SU-DHL-6 (cell line): ENCODE data around the gene MRPL55.

Source experiments
- H2AFZ ChIP-seq: fragments of 200-600 bp; sonication (generic); 2 replicates; pipeline ENCODE4 v1.6.1; 2014; ENCODE audit warnings: low read depth, mild to moderate bottlenecking, moderate library complexity, mixed read lengths, antibody characterized with exemption, low read length; ENCODE audit not compliant: severe bottlenecking
- H3F3A ChIP-seq: fragments of 200-600 bp; shearing (Covaris generic); 2 replicates; pipeline ENCODE4 v1.6.0; 2016; ENCODE audit warnings: antibody characterized with exemption, mild to moderate bottlenecking; ENCODE audit not compliant: insufficient read depth
- H3K27ac ChIP-seq: fragments of 200-600 bp; sonication (generic); 2 replicates; pipeline ENCODE4 v1.5.1; 2016; ENCODE audit warnings: low read depth, mild to moderate bottlenecking, low read length, moderate library complexity, mixed read lengths
- H3K27me3 ChIP-seq: fragments of 200-600 bp; sonication (generic), shearing (Covaris generic); 2 replicates; pipeline ENCODE4 v1.6.0; 2014; ENCODE audit warnings: mild to moderate bottlenecking, low read length
- H3K36me3 ChIP-seq: fragments of 200-600 bp; sonication (generic); 2 replicates; pipeline ENCODE4 v1.6.1; 2014; ENCODE audit warnings: mild to moderate bottlenecking, low read length, mixed read lengths
- H3K4me2 ChIP-seq: fragments of 300-600, 200-600 bp; shearing (Covaris generic), sonication (generic); 2 replicates; pipeline ENCODE4 v1.6.0; 2014; ENCODE audit warnings: low read length, low read depth, mild to moderate bottlenecking; ENCODE audit not compliant: poor library complexity, severe bottlenecking
- H3K4me3 ChIP-seq: fragments of 200-600 bp; sonication (generic); 2 replicates; pipeline ENCODE4 v1.5.1; 2014; ENCODE audit warnings: antibody characterized with exemption, low read length, mild to moderate bottlenecking, mixed read lengths; ENCODE audit not compliant: insufficient read depth, poor library complexity, severe bottlenecking
- H3K79me2 ChIP-seq: fragments of 200-600 bp; sonication (generic); 2 replicates; pipeline ENCODE4 v1.6.1; 2014; ENCODE audit warnings: mild to moderate bottlenecking, low read length, moderate library complexity; ENCODE audit not compliant: insufficient read depth
- H3K9ac ChIP-seq: fragments of 200-600 bp; sonication (generic); 2 replicates; pipeline ENCODE4 v1.7.0; 2014; ENCODE audit warnings: mild to moderate bottlenecking, low read length
- H3K9me2 ChIP-seq: fragments of 200-600 bp; sonication (generic); replicated peaks from 2 replicates; pipeline ENCODE4 v1.6.1; 2014; ENCODE audit warnings: low read length; ENCODE audit not compliant: insufficient read depth
- H3K9me3 ChIP-seq: fragments of 200-600 bp; sonication (generic); 2 replicates; pipeline ENCODE4 v1.6.1; 2014; ENCODE audit warnings: low read length, mixed read lengths; ENCODE audit not compliant: insufficient read depth
- H4K20me1 ChIP-seq: fragments of 200-600 bp; sonication (generic); 2 replicates; pipeline ENCODE4 v1.6.1; 2014; ENCODE audit warnings: low read depth, mild to moderate bottlenecking, antibody characterized with exemption, low read length, moderate library complexity, mixed read lengths
- EZH2phosphoT487 ChIP-seq: fragments of 200-600 bp; sonication (generic), shearing (Covaris generic); conservative IDR thresholded peaks from 2 replicates; pipeline ENCODE4 v1.6.1; 2018; ENCODE audit warnings: mild to moderate bottlenecking, antibody characterized with exemption, low read length, moderate library complexity, mixed read lengths
- TF ChIP-seq, protein P1 (sequence below): fragments of 200-600 bp; sonication (generic); IDR thresholded peaks from one replicate; pipeline ENCODE4 v1.5.1; 2017; ENCODE audit warnings: antibody characterized with exemption, mild to moderate bottlenecking, low read length, moderate library complexity; ENCODE audit not compliant: insufficient read depth, poor library complexity, severe bottlenecking

Gene MRPL55

DNA sequence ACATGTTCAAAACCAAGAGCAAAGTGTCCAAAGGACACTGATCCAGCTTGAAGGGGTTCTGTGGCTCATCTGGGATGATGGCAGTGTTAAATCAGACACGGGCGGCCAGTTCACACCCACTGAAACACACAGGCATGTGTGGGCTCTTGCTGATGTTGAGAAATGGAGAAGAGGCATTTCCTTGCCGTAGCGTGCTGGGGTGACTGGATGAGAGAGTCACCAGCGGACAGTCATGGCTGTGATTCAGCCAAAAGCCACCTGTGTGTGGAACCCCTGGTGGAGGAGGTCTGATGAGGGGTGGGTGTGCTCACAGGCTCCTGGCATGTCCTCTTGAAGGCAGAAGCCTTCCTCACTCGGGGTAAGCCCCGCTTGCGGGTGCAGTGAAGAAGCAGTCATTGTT lies 13.2 kb downstream of the MRPL55 start:
- Histone ChIP-seq H3K9me3 (peaks cover 20% of the 10 kb centered on the region; the same call in 1 of the 2 replicates), H3K36me3 (peaks cover 34% of the 10 kb centered on the region), H3K9ac (no peak overlapping the region), H3K27ac (no peak overlapping the region), H3K4me2 (no peak overlapping the region), H2AFZ (no peak overlapping the region), H4K20me1 (peaks cover 21% of the 10 kb centered on the region), H3K9me2 (no peaks in the 10 kb centered on the region), H3K4me3 (no peak overlapping the region), H3K79me2 (peaks cover 66% of the 10 kb centered on the region), H3K27me3 (no peaks in the 10 kb centered on the region), H3F3A (peaks cover 9% of the 10 kb centered on the region; the same call in 1 of the 2 replicates)
- TF ChIP-seq EZH2phosphoT487 = no peak
- TF ChIP-seq, protein P1, sequence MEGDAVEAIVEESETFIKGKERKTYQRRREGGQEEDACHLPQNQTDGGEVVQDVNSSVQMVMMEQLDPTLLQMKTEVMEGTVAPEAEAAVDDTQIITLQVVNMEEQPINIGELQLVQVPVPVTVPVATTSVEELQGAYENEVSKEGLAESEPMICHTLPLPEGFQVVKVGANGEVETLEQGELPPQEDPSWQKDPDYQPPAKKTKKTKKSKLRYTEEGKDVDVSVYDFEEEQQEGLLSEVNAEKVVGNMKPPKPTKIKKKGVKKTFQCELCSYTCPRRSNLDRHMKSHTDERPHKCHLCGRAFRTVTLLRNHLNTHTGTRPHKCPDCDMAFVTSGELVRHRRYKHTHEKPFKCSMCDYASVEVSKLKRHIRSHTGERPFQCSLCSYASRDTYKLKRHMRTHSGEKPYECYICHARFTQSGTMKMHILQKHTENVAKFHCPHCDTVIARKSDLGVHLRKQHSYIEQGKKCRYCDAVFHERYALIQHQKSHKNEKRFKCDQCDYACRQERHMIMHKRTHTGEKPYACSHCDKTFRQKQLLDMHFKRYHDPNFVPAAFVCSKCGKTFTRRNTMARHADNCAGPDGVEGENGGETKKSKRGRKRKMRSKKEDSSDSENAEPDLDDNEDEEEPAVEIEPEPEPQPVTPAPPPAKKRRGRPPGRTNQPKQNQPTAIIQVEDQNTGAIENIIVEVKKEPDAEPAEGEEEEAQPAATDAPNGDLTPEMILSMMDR = no peak

DNA sequence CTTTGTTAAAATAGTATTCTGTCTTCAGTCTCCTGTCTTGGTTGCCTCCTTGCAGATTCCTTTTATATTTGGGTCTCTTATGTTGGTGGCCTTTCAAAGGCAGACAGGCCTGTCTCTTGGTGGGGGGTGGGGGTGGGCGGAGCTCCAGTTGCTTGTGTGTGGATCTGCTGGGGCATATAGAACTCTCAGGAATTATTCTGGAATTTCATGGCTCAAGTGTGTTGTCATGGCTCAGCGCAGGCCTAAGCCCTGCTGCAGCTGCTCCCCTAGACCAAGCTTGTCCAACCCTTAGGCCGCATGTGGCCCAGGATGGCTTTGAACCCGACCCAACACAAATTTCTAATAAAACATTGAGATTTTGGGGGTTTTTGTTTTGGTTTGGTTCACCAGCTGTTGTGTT lies 13.9 kb downstream of the MRPL55 start:
- Histone ChIP-seq H3F3A (peaks cover 5% of the 10 kb centered on the region; the same call in 1 of the 2 replicates), H3K9me3 (peaks cover 20% of the 10 kb centered on the region; the same call in 1 of the 2 replicates), H3K27me3 (no peaks in the 10 kb centered on the region), H3K4me2 (no peak overlapping the region), H3K27ac (no peak overlapping the region), H2AFZ (no peak overlapping the region), H3K9ac (no peak overlapping the region), H3K9me2 (no peaks in the 10 kb centered on the region), H3K4me3 (no peak overlapping the region), H3K79me2 (peaks cover 74% of the 10 kb centered on the region), H3K36me3 (peaks cover 37% of the 10 kb centered on the region), H4K20me1 (peaks cover 29% of the 10 kb centered on the region)
- TF ChIP-seq EZH2phosphoT487 = no peak
- TF ChIP-seq, protein P1 = no peak

DNA sequence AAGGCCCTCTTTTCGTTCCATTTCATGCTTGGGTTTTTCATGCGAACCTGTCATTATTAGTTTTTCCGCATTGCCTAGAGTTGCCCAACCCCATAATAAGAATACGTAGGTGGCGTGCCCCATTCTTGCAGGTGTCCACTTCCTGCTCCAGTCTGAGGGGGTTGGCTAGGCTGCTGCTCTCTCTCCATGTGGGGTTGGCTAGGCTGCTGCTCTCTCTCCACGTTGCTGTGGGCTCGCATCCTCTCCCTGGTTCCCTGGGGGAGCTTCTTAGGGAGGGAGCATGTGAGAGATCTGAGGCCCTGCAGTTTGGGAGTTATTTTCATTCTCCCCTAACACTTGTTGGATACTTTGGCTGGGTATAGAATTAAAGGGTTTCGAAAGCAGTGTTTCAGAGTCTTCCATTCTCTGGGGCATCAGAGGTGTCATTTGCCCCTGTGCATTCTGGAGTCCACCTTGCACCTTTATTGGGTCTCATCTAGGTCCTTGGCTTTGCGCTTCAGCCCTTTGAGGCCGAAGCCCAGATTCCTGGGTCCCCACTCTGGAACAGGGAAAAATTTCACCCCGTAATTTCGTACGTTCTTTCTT lies 14.6 kb downstream of the MRPL55 start:
- Histone ChIP-seq H3K9me3 (peaks cover 20% of the 10 kb centered on the region; the same call in 1 of the 2 replicates), H3K27ac (no peak overlapping the region), H3K4me2 (no peak overlapping the region), H3F3A (peaks cover 5% of the 10 kb centered on the region; the same call in 1 of the 2 replicates), H4K20me1 (peaks cover 30% of the 10 kb centered on the region), H3K79me2 (peaks cover 80% of the 10 kb centered on the region), H3K9ac (no peak overlapping the region), H3K27me3 (no peaks in the 10 kb centered on the region), H3K36me3 (peaks cover 37% of the 10 kb centered on the region), H3K4me3 (no peak overlapping the region), H3K9me2 (no peaks in the 10 kb centered on the region), H2AFZ (no peak overlapping the region)
- TF ChIP-seq, protein P1 = no peak
- no peak for TF ChIP-seq EZH2phosphoT487
